Measurements from ENCODE around the gene DNAJC10. TPM values are rescaled to one million over a fixed set of nuclear protein-coding genes. Genes with fewer than 3 reads are reported as not detected.
"Not testable (repeated sequence)": the region's sequence is repeated elsewhere in the genome, so short reads cannot be mapped to it uniquely, and the experiment has no call there.

DNAJC10 gene
- total RNA-seq, 4 donors from 2014 or later = 23.1 to 154 (median 70.3) TPM

- no peaks in the 10 kb centered on the region for H3K4me1 ChIP-seq
- H3K9me3 ChIP-seq = no peaks in the 10 kb centered on the region
- H3K4me3 ChIP-seq = no peak overlapping the region
- H3K27ac ChIP-seq = no peak overlapping the region
- H3K36me3 ChIP-seq = no peaks in the 10 kb centered on the region
- intact Hi-C loops (cut with DNase I; ENCODE audit: low total_unique reads) = no loop called here
- TF ChIP-seq CTCF (IDR thresholded peaks at IDR 0.05) = no peak
- TF ChIP-seq POLR2A (IDR thresholded peaks at IDR 0.05) = no peak
- no peaks in the 10 kb centered on the region for H3K27me3 ChIP-seq
- DNase-seq = no peak
Measured at GRCh38 chr2:182732736-182733135, 16.7 kb downstream of the DNAJC10 start.

- no peak for DNase-seq
- no peaks in the 10 kb centered on the region for H3K9me3 ChIP-seq
- no peaks in the 10 kb centered on the region for H3K4me1 ChIP-seq
- H3K4me3 ChIP-seq = no peak overlapping the region
- no peaks in the 10 kb centered on the region for H3K27me3 ChIP-seq
- intact Hi-C loops (cut with DNase I; ENCODE audit: low total_unique reads) = no loop called here
- H3K36me3 ChIP-seq = no peaks in the 10 kb centered on the region
- H3K27ac ChIP-seq = no peak overlapping the region
- TF ChIP-seq CTCF (IDR thresholded peaks at IDR 0.05) = no peak
- no peak for TF ChIP-seq POLR2A (IDR thresholded peaks at IDR 0.05)
Measured at GRCh38 chr2:182733572-182733971, 17.5 kb downstream of the DNAJC10 start.

GRCh38 chr2:182736856-182737255 lies 20.8 kb downstream of the DNAJC10 start:
- H3K4me3 ChIP-seq; DNase-seq; H3K36me3 ChIP-seq; intact Hi-C loops (cut with DNase I; ENCODE audit: low total_unique reads); H3K27me3 ChIP-seq; H3K27ac ChIP-seq; H3K9me3 ChIP-seq; H3K4me1 ChIP-seq: not testable (repeated sequence)

GRCh38 chr2:182740701-182741100 lies 24.6 kb downstream of the DNAJC10 start:
- Histone ChIP-seq H3K27ac (no peak overlapping the region), H3K4me3 (no peak overlapping the region), H3K36me3 (no peaks in the 10 kb centered on the region), H3K4me1 (no peaks in the 10 kb centered on the region), H3K9me3 (no peaks in the 10 kb centered on the region), H3K27me3 (no peaks in the 10 kb centered on the region)
- intact Hi-C loops (cut with DNase I; ENCODE audit: low total_unique reads) = no loop called here
- TF ChIP-seq POLR2A (IDR thresholded peaks at IDR 0.05) = no peak
- no peak for TF ChIP-seq CTCF (IDR thresholded peaks at IDR 0.05)
- no peak for DNase-seq

GRCh38 chr2:182741620-182742019 lies 25.6 kb downstream of the DNAJC10 start:
- Histone ChIP-seq H3K27me3 (no peaks in the 10 kb centered on the region), H3K9me3 (no peaks in the 10 kb centered on the region), H3K36me3 (no peaks in the 10 kb centered on the region), H3K4me1 (no peaks in the 10 kb centered on the region), H3K27ac (no peak overlapping the region), H3K4me3 (no peak overlapping the region)
- intact Hi-C loops (cut with DNase I; ENCODE audit: low total_unique reads) = no loop called here
- TF ChIP-seq POLR2A (IDR thresholded peaks at IDR 0.05) = no peak
- no peak for TF ChIP-seq CTCF (IDR thresholded peaks at IDR 0.05)
- DNase-seq = no peak

GRCh38 chr2:182744490-182744889 lies 28.4 kb downstream of the DNAJC10 start:
- Histone ChIP-seq H3K9me3 (no peaks in the 10 kb centered on the region), H3K4me1 (no peaks in the 10 kb centered on the region), H3K36me3 (no peaks in the 10 kb centered on the region), H3K27ac (no peak overlapping the region), H3K4me3 (no peak overlapping the region), H3K27me3 (no peaks in the 10 kb centered on the region)
- intact Hi-C loops (cut with DNase I; ENCODE audit: low total_unique reads) = no loop called here
- TF ChIP-seq POLR2A (IDR thresholded peaks at IDR 0.05) (no peak), CTCF (IDR thresholded peaks at IDR 0.05) (no peak)
- no peak for DNase-seq
